GM18498 (cell line): ENCODE results near the gene LRRN4CL.
A peak's percentile ranks its signal among the peaks of the same experiment; 100 is the strongest.
"Not testable (repeated sequence)": the region's sequence is repeated elsewhere in the genome, so short reads cannot be mapped to it uniquely, and the experiment has no call there.

ENCODE experiments used
- ATAC-seq: cut with Tn5 transposase; IDR thresholded peaks from one replicate; pipeline ENCODE4 v1.9.1; 2021; ENCODE audit warnings: mild to moderate bottlenecking, moderate library complexity; ENCODE audit not compliant: unreplicated experiment

LRRN4CL gene

DNA sequence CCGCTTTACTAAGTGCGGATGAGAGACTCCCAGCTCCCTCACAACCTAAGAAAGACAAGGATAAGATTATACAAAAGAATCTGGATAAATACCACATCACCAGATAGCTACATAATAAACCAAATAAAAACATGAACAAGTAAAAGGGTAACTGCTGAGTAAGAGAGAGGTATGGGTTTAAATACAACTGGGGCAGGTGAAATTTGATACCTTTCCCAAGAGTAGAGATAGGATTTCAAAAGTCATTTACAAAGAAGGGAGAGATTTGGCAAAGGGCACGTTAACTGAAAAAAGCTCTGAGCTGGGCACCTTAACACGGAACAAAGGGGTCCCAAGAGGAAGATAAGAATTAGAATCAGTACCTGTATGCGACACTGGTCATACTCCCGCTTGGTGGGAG, 12.2 kb downstream of the LRRN4CL start:
- no peak for ATAC-seq

DNA sequence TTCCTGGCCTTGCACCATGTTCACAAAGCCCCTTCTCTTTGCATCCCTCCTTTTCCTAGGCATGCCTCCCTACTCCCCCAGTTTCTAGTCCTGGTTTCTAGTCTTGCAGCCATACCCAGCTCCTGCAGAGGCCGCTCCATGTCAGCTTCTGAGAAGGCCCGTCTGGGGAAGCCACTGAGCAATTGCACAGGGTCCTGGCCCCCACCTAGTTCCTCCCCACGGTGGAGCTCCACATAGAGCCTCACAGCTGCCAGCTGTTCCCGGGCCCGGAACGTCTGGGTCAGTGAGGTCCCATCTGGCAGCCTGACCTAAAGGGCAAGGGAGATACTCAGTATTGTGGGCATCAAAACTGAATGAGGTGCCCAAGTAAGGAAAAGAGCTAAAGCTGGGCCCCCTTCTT, 12.6 kb downstream of the LRRN4CL start:
- no peak for ATAC-seq

DNA sequence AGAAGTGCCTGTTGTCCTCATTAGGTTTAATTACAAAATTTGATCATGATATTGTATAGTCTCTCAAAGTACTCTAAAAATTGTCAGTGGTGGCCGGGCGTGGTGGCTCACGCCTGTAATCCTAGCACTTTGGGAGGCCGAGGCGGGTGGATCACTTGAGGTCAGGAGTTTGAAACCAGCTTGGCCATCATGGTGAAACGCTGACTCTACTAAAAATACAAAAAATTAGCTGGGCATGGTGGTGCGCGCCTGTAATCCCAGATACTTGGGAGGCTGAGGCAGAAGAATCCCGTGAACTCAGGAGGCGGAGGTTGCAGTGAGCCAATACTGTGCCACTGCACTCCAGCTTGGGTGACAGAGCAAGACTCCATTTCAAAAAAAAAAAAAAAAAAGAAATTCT, 13.9 kb downstream of the LRRN4CL start:
- not testable (repeated sequence) for ATAC-seq

DNA sequence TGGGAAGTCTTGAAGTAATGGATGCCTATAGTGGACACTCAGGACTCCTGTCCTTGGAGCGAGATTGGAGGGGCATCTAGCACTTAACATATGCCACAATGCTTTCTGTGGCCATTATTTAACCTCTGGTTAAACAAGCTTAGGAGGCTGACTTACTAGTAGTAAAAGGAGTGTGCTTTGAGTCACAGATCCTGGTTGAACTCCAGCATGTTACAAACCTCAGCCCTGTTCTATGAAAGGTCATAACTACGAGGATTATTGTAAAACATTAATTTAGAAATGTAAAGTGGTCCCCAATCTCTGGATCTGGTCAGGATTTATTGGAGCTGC, 16.2 kb downstream of the LRRN4CL start:
- no peak for ATAC-seq

DNA sequence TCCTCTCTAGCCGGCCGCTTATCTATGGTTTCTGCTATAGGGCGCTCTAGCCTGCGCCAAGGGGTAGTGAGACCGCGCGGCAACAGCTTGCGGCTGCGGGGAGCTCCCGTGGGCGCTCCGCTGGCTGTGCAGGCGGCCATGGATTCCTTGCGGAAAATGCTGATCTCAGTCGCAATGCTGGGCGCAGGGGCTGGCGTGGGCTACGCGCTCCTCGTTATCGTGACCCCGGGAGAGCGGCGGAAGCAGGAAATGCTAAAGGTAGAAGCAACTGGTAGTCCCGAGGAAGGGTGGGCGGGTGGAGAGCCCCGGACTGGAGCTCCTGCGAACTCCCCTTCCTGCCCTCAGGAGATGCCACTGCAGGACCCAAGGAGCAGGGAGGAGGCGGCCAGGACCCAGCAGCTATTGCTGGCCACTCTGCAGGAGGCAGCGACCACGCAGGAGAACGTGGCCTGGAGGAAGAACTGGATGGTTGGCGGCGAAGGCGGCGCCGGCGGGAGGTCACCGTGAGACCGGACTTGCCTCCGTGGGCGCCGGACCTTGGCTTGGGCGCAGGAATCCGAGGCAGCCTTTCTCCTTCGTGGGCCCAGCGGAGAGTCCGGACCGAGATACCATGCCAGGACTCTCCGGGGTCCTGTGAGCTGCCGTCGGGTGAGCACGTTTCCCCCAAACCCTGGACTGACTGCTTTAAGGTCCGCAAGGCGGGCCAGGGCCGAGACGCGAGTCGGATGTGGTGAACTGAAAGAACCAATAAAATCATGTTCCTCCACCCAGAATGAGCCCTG, 17.5 kb downstream of the LRRN4CL start, which contains the start of the genes LBHD1 and UQCC3:
Gene LBHD1, minus strand, starts transcription at position 660 of the 782 bp plus-strand sequence. CDS start 2,236 bp downstream, outside the sequence.
Gene UQCC3, plus strand, starts transcription at position 66 of the 782 bp plus-strand sequence. Its CDS starts 73 bp downstream, at position 139.
- ATAC-seq, result peak; percentile 65

DNA sequence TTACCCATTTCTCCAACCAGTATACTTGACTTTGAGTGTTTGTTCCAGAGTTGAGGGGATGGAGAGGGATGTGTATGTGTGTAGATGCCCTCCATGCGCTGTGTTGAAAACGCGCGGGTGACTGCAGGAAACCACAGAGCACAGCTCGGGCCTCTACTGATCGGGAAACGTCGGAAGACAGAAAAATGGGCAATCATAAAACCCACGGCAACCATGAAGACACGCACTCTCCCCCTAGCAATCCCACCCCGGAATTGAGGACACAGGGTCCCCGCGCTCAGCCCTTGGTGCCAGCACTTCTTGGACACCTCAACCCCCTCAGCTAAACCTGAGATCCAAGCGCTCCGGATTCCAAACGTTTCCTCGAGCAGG, 18.1 kb downstream of the LRRN4CL start:
- no peak for ATAC-seq

DNA sequence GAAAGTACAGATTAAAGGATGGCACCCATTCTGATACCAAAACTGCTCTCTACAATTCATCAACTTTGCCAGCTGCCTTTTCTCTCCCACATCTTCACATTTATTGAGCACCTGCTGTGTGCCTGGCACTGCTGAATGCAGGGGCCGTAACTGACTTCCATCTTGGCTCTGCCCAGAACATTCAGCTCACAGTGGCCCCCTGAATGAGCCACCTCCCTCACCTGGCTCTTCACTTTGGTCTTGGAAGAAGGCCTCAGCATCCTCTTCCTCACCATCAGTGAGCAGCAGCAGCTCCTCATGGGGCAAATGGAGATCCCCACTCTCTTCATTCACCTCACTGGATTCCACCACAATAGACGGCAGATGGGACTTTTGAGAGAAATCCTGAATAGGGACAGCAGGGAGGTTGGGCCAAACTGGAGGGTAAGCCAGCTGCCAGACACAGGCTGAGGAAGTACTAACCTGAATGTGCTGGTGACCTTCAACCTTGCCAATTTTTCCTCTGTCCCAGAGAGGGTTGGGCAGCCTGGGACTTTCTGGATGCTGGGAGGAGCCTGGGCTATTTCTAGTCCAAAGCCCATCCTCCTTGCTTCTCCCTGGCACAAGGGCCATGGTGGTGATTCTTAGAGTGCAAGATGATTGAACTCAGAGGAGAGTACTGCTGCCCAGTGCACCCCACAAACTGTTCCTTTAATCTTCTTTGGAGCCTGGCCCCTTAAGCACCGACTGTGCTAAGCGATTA, 19.7 kb downstream of the LRRN4CL start:
- no peak for ATAC-seq

DNA sequence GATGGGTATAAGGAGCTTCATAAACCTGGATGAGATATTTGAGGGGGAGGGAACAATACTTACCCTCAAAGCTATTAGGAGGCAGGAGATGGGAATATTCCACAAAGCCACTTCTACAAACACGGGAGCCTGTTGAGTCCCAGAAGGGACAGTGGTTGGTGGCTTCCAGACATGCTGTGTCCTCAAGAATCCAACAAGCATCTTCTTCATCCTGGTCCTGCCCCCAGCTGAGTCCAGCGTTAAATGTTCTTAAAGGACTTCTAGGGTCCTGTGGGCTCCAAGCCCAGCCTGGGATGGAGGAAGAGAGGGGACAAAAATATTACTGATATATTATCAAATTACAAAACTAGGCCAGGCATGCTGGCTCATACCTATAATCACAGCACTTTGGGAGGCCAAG, 21.9 kb downstream of the LRRN4CL start:
- ATAC-seq, result no peak

DNA sequence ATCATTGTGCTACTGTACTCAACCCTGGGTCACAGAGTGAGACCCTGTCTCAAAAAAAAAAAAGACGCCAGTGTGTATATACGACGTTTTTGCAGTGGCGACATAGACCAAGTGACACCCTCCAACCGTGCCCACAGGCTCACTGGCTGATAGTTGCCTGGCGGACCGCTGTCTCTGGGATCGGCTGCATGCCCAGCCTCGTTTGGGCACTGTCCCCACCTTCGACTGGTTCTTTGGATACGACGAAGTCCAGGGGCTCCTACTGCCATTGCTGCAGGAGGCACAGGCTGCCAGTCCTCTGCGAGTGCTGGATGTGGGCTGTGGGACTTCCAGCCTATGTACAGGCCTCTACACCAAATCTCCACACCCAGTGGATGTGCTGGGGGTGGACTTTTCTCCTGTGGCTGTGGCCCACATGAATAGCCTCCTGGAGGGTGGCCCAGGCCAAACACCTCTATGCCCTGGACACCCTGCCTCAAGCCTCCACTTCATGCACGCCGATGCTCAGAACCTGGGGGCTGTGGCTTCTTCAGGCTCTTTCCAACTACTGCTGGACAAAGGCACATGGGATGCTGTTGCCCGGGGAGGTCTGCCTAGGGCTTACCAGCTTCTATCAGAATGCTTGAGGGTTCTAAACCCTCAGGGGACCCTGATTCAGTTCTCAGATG, 22.9 kb downstream of the LRRN4CL start:
- ATAC-seq, result no peak

DNA sequence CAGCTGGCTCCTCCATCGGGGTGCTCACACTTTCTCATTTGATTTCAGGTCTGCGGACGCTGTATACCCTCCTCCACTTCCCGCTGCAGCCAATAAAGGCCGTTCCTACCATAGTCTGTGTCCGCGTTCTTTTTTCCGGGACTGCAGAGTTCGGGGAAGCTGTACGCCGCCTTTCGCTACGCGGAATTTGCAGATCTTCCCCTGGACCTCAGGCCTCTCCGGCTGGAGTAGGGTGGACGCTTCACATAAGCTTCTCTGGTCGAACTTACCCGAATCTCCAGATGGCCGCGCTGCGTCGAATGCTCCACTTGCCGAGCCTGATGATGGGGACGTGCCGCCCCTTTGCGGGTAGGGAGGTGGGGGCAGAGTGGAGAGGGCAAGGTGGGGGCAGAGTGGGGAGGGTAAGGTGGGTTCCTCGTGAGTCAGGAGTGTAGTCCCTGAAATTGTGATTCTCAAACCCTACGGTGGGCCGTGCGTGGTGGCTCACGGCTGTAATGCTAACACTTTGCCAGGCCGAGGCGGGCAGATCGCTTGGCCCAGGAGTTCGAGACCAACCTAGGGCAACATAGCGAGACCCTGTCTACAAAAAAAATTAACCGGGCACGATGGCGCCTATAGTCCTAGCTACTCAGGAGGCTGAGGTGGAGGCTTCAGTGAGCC, 23.6 kb downstream of the LRRN4CL start:
- ATAC-seq, result peak; percentile 9

DNA sequence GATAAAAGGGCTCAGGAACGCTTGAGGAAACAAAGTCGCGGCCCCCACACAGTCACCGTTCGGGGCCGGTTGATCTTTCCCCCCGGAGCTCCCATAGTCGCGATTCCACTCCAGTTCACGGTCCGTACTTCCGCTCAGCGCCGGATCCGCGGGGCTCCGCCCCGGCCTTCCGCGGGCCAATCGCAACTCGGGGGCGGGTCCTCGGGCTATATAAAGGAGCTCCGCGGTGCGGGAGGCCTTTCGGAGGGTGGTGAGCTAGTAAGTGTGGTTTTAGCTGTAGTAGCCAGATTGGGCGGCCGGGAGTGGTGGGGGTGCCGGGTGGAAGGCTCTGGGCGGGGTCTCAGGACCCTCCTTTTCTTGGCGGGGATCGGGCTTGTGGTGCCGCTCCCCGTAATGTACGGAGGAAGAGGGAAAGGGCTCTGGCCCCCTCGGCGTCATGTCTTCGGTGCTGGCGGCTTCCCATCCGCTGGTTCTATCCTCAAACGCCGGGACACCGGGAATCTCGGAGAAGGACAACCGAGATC, 24.2 kb downstream of the LRRN4CL start, which contains the start of the genes C11orf98 and CSKMT:
Gene C11orf98, minus strand, starts transcription at position 136 of the 524 bp plus-strand sequence. Its CDS starts 41 bp downstream, at position 95.
Gene CSKMT, plus strand, starts transcription at position 238 of the 524 bp plus-strand sequence. CDS start 568 bp downstream, outside the sequence.
- peak; percentile 89 for ATAC-seq

DNA sequence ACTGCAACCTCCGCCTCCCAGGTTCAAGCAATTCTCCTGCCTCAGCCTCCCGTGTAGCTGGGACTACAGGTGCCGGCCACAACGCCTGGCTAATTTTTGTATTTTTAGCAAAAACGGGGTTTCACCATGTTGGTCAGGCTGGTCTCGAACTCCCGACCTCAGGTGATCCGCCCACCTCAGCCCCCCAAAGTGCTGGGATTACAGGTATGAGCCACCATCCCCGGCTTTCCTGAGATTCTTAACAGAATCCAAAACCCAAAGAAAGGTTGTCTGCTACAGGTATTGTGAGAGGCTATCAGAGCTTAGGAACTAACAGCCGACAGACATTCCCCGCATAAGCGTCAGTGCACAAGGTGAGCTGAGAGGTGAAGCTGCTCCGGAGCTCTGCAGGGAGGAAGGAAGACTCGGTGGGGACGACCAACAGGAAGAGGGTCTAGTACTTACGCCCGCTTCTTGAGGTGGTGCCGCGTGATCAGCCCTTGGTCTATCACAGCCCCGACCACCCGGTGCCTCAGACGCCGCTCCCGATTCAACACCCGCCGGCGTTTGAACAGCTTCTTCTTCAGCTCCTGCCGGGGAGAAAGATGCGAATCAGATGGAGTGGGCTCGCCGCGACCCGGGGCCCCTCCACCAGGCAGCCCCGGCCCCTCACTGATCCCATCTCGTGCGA, 24.8 kb downstream of the LRRN4CL start:
- ATAC-seq, result peak; percentile 35

DNA sequence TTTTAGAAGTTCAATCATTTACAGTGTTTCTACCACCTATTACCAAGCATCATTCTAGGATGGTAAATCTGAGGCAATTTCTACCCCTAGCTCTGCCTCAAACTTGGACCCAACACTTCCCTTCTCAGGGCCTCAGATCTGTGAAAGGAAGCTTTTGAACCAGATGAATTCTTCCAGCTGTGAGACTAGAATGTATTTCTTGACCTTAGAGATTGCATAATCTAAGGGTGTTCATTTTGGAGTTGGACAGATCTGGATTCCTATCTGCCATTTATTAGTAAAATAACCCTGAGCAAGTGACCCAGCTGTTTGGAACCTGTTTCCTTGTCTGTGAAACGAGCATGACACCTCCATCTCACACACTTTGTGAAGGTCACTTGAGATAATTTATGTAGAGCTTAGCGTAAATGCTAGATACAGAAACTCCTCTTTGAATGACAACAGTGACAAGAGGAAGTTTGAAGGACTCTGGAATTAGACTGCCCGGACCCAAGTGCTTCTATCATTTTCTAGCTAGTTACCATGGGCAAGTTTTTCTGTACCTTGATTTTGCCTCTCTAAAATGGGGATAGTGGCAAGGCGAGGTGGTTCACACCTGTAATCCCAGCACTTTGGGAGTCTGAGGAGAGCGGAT, 32.4 kb downstream of the LRRN4CL start:
- no peak for ATAC-seq

DNA sequence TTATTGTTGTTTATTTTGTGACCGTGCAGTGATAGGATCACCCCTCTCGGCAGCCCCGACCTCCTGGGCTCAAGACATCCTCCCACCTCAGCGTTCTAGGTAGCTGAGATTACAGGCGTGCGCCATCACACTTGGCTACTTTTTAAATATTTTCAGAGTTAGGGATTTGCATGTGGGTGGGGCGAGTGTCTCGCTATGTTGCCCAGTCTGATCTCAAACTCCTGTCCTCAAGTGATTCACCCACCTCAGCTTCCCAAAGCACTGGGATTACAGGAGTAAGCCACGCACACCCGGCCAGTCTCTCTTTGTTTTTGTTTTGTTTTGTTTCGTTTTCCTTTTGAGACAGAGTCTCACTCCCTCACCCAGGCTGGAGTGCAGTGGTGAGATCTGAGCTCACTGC, 35.0 kb downstream of the LRRN4CL start:
- no peak for ATAC-seq

DNA sequence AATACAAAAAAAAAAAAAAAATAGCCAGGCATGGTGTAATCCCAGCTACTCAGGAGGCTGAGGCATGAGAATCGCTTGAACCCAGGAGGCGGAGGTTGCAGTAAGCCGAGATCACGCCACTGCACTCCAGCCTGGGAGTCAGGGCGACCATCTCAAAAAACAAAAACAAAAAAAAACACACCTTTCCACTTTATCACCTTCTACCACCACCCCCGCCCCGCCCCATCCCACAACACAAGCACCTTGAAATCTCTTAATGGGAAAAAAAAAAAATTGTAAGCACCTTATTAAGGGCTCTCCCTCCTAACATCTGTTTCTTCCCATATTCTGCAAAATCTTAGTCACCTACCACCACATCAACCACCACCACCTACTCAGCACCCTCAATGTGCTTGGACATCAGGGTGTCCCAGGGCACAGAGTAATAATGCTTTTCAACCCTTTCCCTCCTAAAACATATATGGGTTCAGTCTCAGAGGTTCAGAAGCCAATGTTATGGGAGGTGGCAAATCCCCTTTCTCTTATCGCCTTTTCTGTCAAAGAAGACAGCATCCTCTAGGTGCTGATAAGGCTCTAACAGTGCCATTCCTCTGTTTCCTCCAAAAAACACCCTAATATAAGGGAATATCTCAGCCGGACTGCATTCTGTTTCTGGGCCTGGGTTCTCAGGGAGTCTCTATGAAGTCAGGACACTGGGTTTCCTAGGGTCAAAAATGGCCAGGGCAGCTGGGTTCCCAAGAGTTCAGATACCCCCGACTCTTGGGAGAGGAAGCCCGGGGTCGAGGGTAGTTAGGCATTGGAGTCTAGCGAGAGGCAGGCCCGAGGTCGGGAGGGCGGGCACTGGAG, 36.9 kb downstream of the LRRN4CL start:
- ATAC-seq, result peak; percentile 22

DNA sequence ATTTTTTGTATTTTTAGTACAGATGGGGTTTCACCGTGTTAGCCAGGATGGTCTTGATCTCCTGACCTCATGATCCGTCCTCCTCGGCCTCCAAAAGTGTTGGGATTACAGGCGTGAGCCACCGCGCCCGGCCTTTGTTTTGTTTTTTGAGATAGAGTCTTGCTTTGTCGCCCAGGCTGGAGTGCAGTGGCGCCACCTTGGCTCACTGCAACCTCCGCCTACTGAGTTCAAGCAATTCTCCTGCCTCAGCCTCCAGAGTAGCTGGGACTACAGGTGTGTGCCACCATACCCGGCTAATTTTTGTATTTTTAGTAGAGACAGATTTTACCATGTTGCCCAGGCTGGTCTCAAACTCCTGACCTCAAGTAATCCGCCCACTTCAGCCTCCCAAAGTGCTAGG, 39.0 kb downstream of the LRRN4CL start:
- ATAC-seq, result not testable (repeated sequence)

DNA sequence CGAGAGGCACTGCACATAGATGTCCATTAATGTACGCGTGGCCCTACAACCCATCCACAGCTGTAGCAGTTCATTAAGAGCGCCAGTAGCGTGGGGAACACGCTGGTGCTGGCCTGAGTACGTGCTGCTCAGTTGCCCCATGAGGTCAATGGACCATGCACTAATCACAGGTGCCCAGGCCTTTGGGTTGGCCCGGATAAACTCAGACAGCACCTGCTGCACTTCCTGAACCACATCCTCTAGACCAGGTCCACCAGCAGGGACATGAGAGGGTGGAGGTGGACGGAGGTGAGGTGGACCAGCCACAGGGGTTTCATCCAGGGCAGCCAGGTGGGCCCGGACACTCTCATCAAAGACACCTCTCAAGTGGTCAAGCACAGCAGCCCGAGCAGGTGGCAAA, 39.8 kb downstream of the LRRN4CL start:
- ATAC-seq, result no peak

DNA sequence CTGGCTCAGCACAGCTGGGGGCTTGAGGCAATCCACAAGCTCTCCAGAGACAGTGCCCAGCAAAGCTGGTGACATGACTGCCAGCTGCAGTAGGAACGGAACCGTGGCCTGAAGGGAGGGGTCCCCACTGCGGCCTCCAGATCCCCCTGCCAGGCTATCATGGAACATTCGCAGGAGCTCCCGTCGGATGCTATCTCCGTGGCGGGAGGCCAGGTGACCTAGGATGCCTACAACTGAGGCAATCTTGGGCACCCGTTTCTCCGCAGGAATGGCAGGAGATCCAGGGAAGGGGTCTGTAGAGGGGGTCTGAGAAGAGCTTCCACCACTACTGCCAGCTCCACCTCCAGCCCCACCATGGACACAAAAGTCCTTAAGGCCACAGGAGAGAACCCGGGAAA, 40.4 kb downstream of the LRRN4CL start:
- no peak for ATAC-seq
